ENCODE data around the gene DOCK2.

The DOCK2 gene

DNA sequence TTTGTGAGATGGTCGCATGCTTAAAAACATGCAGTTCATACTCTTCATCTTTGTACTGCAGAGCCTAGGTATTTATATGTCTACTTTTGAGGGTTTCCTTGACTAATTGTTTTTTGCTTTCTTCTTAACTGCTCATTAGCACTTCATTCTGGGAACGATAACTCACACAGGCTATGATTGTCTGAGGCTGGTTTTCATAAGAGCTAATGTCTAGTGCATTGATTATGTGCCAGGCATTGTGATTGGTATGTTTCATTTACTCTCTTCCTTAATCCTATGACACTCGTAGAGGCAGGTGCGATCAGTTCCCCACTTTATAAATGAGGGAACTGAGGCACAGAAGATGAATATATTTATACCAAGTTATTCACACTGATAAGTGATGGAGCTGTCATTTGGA is 249.6 kb downstream of the DOCK2 start:
- Histone ChIP-seq H4K20me1 (ENCODE audit: insufficient read depth, low read length) (peaks cover 8% of the 10 kb centered on the region; the same call in 1 of the 2 replicates), H3K4me1 (ENCODE audit: insufficient read depth, low read length) (no peaks in the 10 kb centered on the region), H3K36me3 (ENCODE audit: insufficient read depth, low read length) (peaks cover 10% of the 10 kb centered on the region; the same call in 1 of the 2 replicates), H3K9me3 (ENCODE audit: insufficient read depth, low read length, severe bottlenecking) (no peaks in the 10 kb centered on the region), H2AFZ (ENCODE audit: low read depth, low read length) (no peak overlapping the region), H3K4me3 (ENCODE audit: low read depth in 1 of 2, low read length in 2 of 2) (no peak overlapping the region), H3K79me2 (ENCODE audit: insufficient read depth, low read length) (no peaks in the 10 kb centered on the region), H3K9ac (ENCODE audit: low read depth, low read length) (no peak overlapping the region), H3K27me3 (ENCODE audit: insufficient read depth, low read length, poor library complexity) (no peaks in the 10 kb centered on the region), H3K4me2 (ENCODE audit: insufficient read depth, low read length) (no peak overlapping the region), H3K27ac (ENCODE audit: low read length) (no peak overlapping the region)
- TF ChIP-seq, protein P1, sequence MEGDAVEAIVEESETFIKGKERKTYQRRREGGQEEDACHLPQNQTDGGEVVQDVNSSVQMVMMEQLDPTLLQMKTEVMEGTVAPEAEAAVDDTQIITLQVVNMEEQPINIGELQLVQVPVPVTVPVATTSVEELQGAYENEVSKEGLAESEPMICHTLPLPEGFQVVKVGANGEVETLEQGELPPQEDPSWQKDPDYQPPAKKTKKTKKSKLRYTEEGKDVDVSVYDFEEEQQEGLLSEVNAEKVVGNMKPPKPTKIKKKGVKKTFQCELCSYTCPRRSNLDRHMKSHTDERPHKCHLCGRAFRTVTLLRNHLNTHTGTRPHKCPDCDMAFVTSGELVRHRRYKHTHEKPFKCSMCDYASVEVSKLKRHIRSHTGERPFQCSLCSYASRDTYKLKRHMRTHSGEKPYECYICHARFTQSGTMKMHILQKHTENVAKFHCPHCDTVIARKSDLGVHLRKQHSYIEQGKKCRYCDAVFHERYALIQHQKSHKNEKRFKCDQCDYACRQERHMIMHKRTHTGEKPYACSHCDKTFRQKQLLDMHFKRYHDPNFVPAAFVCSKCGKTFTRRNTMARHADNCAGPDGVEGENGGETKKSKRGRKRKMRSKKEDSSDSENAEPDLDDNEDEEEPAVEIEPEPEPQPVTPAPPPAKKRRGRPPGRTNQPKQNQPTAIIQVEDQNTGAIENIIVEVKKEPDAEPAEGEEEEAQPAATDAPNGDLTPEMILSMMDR (IDR thresholded peaks at IDR 0.05; ENCODE audit: borderline replicate concordance, extremely low read depth, low read length, poor library complexity, severe bottlenecking) = no peak
- TF ChIP-seq EZH2 (IDR thresholded peaks at IDR 0.05; ENCODE audit: borderline replicate concordance, low read depth, low read length, severe bottlenecking) = no peak
- ATAC-seq (ENCODE audit: insufficient read depth, low read depth) = no peak
- DNase-seq = no peak

DNA sequence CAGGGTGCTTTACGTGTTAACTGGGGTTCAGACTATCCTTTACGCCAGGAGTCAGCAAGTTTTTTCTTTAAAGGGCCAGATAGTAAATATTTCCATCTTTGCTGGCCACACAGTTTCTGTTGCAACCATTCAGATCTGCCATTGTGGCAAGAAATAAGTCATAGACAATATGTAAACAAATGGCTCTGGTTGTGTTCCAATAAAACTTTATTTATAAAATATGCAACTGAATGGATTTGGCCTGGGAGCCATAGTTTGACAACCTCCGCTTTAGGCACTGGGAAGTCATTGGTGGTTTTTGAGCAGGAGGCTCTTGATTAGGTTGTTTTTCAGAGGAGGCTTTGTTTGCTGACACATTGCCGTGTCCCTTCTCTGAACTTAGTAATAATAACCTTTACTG is 252.5 kb downstream of the DOCK2 start:
- Histone ChIP-seq H3K36me3 (ENCODE audit: insufficient read depth, low read length) (peaks cover 12% of the 10 kb centered on the region), H3K9me3 (ENCODE audit: insufficient read depth, low read length, severe bottlenecking) (no peaks in the 10 kb centered on the region), H3K4me3 (ENCODE audit: low read depth in 1 of 2, low read length in 2 of 2) (no peak overlapping the region), H3K9ac (ENCODE audit: low read depth, low read length) (no peak overlapping the region), H3K4me1 (ENCODE audit: insufficient read depth, low read length) (no peaks in the 10 kb centered on the region), H3K79me2 (ENCODE audit: insufficient read depth, low read length) (no peaks in the 10 kb centered on the region), H3K27me3 (ENCODE audit: insufficient read depth, low read length, poor library complexity) (no peaks in the 10 kb centered on the region), H3K27ac (ENCODE audit: low read length) (no peak overlapping the region), H3K4me2 (ENCODE audit: insufficient read depth, low read length) (no peak overlapping the region), H4K20me1 (ENCODE audit: insufficient read depth, low read length) (no peaks in the 10 kb centered on the region), H2AFZ (ENCODE audit: low read depth, low read length) (no peak overlapping the region)
- TF ChIP-seq, protein P1 (IDR thresholded peaks at IDR 0.05; ENCODE audit: borderline replicate concordance, extremely low read depth, low read length, poor library complexity, severe bottlenecking) = no peak
- no peak for TF ChIP-seq EZH2 (IDR thresholded peaks at IDR 0.05; ENCODE audit: borderline replicate concordance, low read depth, low read length, severe bottlenecking)
- ATAC-seq (ENCODE audit: insufficient read depth, low read depth) (no peak), DNase-seq (no peak)

DNA sequence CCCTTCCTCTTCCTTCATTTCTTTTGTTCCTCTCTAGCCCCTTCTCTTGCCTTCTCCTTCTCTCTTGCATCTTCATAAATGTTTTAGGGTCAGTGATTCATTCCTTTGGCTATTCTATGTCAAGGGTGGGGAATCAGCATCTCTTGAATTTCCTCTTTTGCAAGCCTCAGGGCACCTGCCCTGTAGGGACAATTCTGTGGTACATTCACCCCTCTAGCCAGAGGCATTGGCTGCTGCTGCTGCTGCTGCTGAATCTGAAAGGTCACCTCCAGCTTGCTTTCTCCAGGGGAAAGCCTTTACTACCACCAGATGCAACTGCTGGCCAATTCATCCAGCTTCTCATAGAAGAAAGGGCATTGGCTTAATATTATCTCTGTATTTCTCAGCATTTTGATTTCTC is 255.9 kb downstream of the DOCK2 start:
- DNase-seq (no peak), ATAC-seq (ENCODE audit: insufficient read depth, low read depth) (no peak)
- no peak overlapping the region for H3K27ac ChIP-seq (ENCODE audit: low read length)
- H3K27me3 ChIP-seq (ENCODE audit: insufficient read depth, low read length, poor library complexity) = no peaks in the 10 kb centered on the region
- H3K36me3 ChIP-seq (ENCODE audit: insufficient read depth, low read length) = peaks cover 31% of the 10 kb centered on the region
- no peak overlapping the region for H3K4me2 ChIP-seq (ENCODE audit: insufficient read depth, low read length)
- H3K4me3 ChIP-seq (ENCODE audit: low read depth in 1 of 2, low read length in 2 of 2) = no peak overlapping the region
- no peaks in the 10 kb centered on the region for H3K79me2 ChIP-seq (ENCODE audit: insufficient read depth, low read length)
- no peak overlapping the region for H2AFZ ChIP-seq (ENCODE audit: low read depth, low read length)
- H3K9ac ChIP-seq (ENCODE audit: low read depth, low read length) = no peak overlapping the region
- TF ChIP-seq EZH2 (IDR thresholded peaks at IDR 0.05; ENCODE audit: borderline replicate concordance, low read depth, low read length, severe bottlenecking) = no peak
- TF ChIP-seq, protein P1 (IDR thresholded peaks at IDR 0.05; ENCODE audit: borderline replicate concordance, extremely low read depth, low read length, poor library complexity, severe bottlenecking) = no peak
- H3K9me3 ChIP-seq (ENCODE audit: insufficient read depth, low read length, severe bottlenecking) = no peaks in the 10 kb centered on the region
- H3K4me1 ChIP-seq (ENCODE audit: insufficient read depth, low read length) = no peaks in the 10 kb centered on the region
- H4K20me1 ChIP-seq (ENCODE audit: insufficient read depth, low read length) = no peaks in the 10 kb centered on the region

DNA sequence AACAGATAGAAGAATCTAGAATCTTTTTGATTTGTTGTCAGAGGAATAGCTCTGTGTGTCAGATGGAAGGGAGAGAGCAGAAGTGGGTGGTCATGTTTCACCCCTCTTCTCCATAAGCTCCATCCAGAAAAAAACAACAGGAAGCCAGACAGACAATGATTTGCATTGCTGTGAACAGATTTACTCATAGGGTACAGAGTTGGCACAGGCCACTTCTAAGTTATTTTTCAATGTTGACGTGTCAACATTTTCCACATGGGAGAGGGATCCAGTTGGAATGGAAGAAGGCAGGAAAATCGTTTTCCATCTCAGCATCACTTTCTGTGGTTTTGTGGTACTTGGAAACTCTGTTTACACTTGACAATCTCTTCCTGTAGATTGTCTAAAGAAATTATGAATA is 256.5 kb downstream of the DOCK2 start:
- Histone ChIP-seq H3K4me3 (ENCODE audit: low read depth in 1 of 2, low read length in 2 of 2) (no peak overlapping the region), H3K79me2 (ENCODE audit: insufficient read depth, low read length) (no peaks in the 10 kb centered on the region), H3K9ac (ENCODE audit: low read depth, low read length) (no peak overlapping the region), H3K4me2 (ENCODE audit: insufficient read depth, low read length) (no peak overlapping the region), H3K9me3 (ENCODE audit: insufficient read depth, low read length, severe bottlenecking) (no peaks in the 10 kb centered on the region), H4K20me1 (ENCODE audit: insufficient read depth, low read length) (no peaks in the 10 kb centered on the region), H3K4me1 (ENCODE audit: insufficient read depth, low read length) (no peaks in the 10 kb centered on the region), H3K27me3 (ENCODE audit: insufficient read depth, low read length, poor library complexity) (no peaks in the 10 kb centered on the region), H3K27ac (ENCODE audit: low read length) (no peak overlapping the region), H3K36me3 (ENCODE audit: insufficient read depth, low read length) (peaks cover 36% of the 10 kb centered on the region), H2AFZ (ENCODE audit: low read depth, low read length) (no peak overlapping the region)
- ATAC-seq (ENCODE audit: insufficient read depth, low read depth) (no peak), DNase-seq (no peak)
- TF ChIP-seq, protein P1 (IDR thresholded peaks at IDR 0.05; ENCODE audit: borderline replicate concordance, extremely low read depth, low read length, poor library complexity, severe bottlenecking) = no peak
- no peak for TF ChIP-seq EZH2 (IDR thresholded peaks at IDR 0.05; ENCODE audit: borderline replicate concordance, low read depth, low read length, severe bottlenecking)
